H1 (cell line): Measurements from ENCODE around the gene ARHGAP25. TPM values are rescaled to one million over a fixed set of nuclear protein-coding genes. Genes with fewer than 3 reads are reported as not detected.

Experiments used
- CTCF ChIA-PET: fragments of 300-600 bp; sonication (Branson Sonifier 250); formaldehyde crosslinking; loops from one replicate; lab custom pipeline; 2021; ENCODE audit not compliant: partially characterized antibody; lab: Charles Lee
- POLR2A ChIA-PET: fragments of 300-600 bp; sonication (Branson Sonifier 250); formaldehyde crosslinking; loops from one replicate; lab custom pipeline; 2021; ENCODE audit warnings: inconsistent platforms; ENCODE audit not compliant: partially characterized antibody; lab: Charles Lee
- DNase-seq, 2 experiments: peaks; one replicate each; pipeline versions ENCODE4 v3.0.0 to v3.0.0-alpha.2; 2010 to 2022; ENCODE audit warnings: low spot score in 2 of 2, low read depth in 1 of 2, mixed read lengths in 1 of 2
- FAIRE-seq: peaks from 2 replicates; lab custom pipeline; 2011; peaks lifted over from hg19 to GRCh38; lab: Jason Lieb, UNC
- H2AFZ ChIP-seq: 2 replicates; pipeline ENCODE4 v1.8.1; 2012; ENCODE audit warnings: low read length, inconsistent platforms
- H2AK5ac ChIP-seq: 2 replicates; pipeline ENCODE4 v1.6.1; 2013; ENCODE audit warnings: low read depth, low read length
- H2BK120ac ChIP-seq: replicated peaks from 2 replicates; pipeline ENCODE3; 2013; ENCODE audit warnings: low read depth, low read length, inconsistent platforms
- H2BK12ac ChIP-seq: 2 replicates; pipeline ENCODE4 v1.6.1; 2013; ENCODE audit warnings: low read depth, low read length
- H2BK15ac ChIP-seq: 2 replicates; pipeline ENCODE4 v1.6.1; 2013; ENCODE audit warnings: low read length
- H2BK20ac ChIP-seq: 2 replicates; pipeline ENCODE4 v1.6.1; 2013; ENCODE audit warnings: low read length
- H2BK5ac ChIP-seq: 2 replicates; pipeline ENCODE4 v1.6.1; 2013; ENCODE audit warnings: low read depth, low read length
- H3K14ac ChIP-seq: 2 replicates; pipeline ENCODE4 v1.6.1; 2013; ENCODE audit warnings: inconsistent platforms; ENCODE audit not compliant: insufficient read length
- H3K18ac ChIP-seq: 2 replicates; pipeline ENCODE4 v1.6.1; 2013; ENCODE audit warnings: low read length; ENCODE audit errors: extremely low read depth
- H3K23ac ChIP-seq: 2 replicates; pipeline ENCODE4 v1.6.1; 2013; ENCODE audit warnings: inconsistent platforms; ENCODE audit not compliant: insufficient read length
- H3K23me2 ChIP-seq: 2 replicates; pipeline ENCODE4 v1.6.1; 2013; ENCODE audit warnings: low read depth, low read length
- H3K27ac ChIP-seq: 2 replicates; pipeline ENCODE4 v1.6.1; 2011; ENCODE audit warnings: low read depth, low read length, inconsistent platforms
- H3K27me3 ChIP-seq, 4 experiments: replicated peaks in 1 of 4; 1 replicate in 1 of 4; 2 replicates in 3 of 4; pipeline versions ENCODE4 v1.6.1 to v1.8.1; 2011 to 2013; ENCODE audit warnings: low read length in 3 of 4, mild to moderate bottlenecking in 3 of 4, inconsistent platforms in 2 of 4, mixed read lengths in 2 of 4, moderate library complexity in 1 of 4; ENCODE audit not compliant: control insufficient read depth in 3 of 4, insufficient read depth in 3 of 4; ENCODE audit errors: extremely low read depth in 1 of 4
- H3K36me3 ChIP-seq, 4 experiments: 2 replicates each; pipeline versions ENCODE4 v1.6.1 to v1.8.1; 2011 to 2013; ENCODE audit warnings: mild to moderate bottlenecking in 4 of 4, low read length in 3 of 4, moderate library complexity in 2 of 4, control low read depth in 1 of 4, inconsistent platforms in 1 of 4; ENCODE audit not compliant: insufficient read depth in 4 of 4, control insufficient read depth in 2 of 4
- H3K4ac ChIP-seq: replicated peaks from 2 replicates; pipeline ENCODE3; 2013; ENCODE audit warnings: low read length, low read depth, mixed read lengths, inconsistent platforms; ENCODE audit not compliant: insufficient read length
- H3K4me1 ChIP-seq, 4 experiments: replicated peaks in 1 of 4; 1 replicate in 1 of 4; 2 replicates in 3 of 4; pipeline versions ENCODE4 v1.6.1 to v1.8.1; 2011 to 2013; ENCODE audit warnings: low read length in 3 of 4, inconsistent platforms in 2 of 4, mixed read lengths in 1 of 4; ENCODE audit not compliant: insufficient read depth in 4 of 4, control insufficient read depth in 3 of 4
- H3K4me2 ChIP-seq, 2 experiments: 2 replicates each; pipeline versions ENCODE4 v1.6.1 to v1.8.1; 2011 to 2013; ENCODE audit warnings: low read depth in 2 of 2, low read length in 2 of 2, control low read depth in 1 of 2, inconsistent platforms in 1 of 2, mild to moderate bottlenecking in 1 of 2; ENCODE audit not compliant: insufficient read depth in 1 of 2
- H3K4me3 ChIP-seq, 4 experiments: fragments of 200-600, 300-600 bp in 1 of 4; sonication (generic), shearing (Covaris generic), sonication (Bioruptor Twin) in 1 of 4; 2 replicates each; pipeline versions ENCODE4 v1.5.1 to v1.8.1; 2011 to 2016; ENCODE audit warnings: low read length in 4 of 4, low read depth in 3 of 4, control low read depth in 2 of 4, inconsistent platforms in 2 of 4, mild to moderate bottlenecking in 2 of 4, mixed read lengths in 1 of 4, moderate library complexity in 1 of 4; ENCODE audit not compliant: insufficient read depth in 2 of 4; ENCODE audit errors: extremely low read depth in 1 of 4
- H3K56ac ChIP-seq: replicated peaks from 2 replicates; pipeline ENCODE3; 2013; ENCODE audit warnings: low read depth, mild to moderate bottlenecking, mixed read lengths, low read length, inconsistent platforms; ENCODE audit not compliant: insufficient read length
- H3K79me1 ChIP-seq: 2 replicates; pipeline ENCODE4 v1.6.1; 2013; ENCODE audit warnings: low read depth, low read length, control low read depth
- H3K79me2 ChIP-seq, 2 experiments: 2 replicates each; pipeline versions ENCODE4 v1.6.1 to v1.8.1; 2012 to 2013; ENCODE audit warnings: low read length in 2 of 2, mild to moderate bottlenecking in 2 of 2, inconsistent platforms in 1 of 2; ENCODE audit not compliant: insufficient read depth in 2 of 2, control insufficient read depth in 1 of 2
- H3K9ac ChIP-seq, 4 experiments: replicated peaks in 1 of 4; 1 replicate in 1 of 4; 2 replicates in 3 of 4; pipeline versions ENCODE4 v1.6.1 to v1.8.1; 2011 to 2013; ENCODE audit warnings: low read depth in 3 of 4, low read length in 3 of 4, control low read depth in 2 of 4, mild to moderate bottlenecking in 2 of 4, moderate library complexity in 2 of 4, inconsistent platforms in 1 of 4; ENCODE audit errors: extremely low read depth in 1 of 4
- H3K9me3 ChIP-seq, 2 experiments: 2 replicates each; pipeline versions ENCODE4 v1.6.1 to v1.8.1; 2012 to 2013; ENCODE audit warnings: mild to moderate bottlenecking in 2 of 2, moderate library complexity in 2 of 2, control low read depth in 1 of 2, inconsistent platforms in 1 of 2, low read depth in 1 of 2, low read length in 1 of 2, mixed read lengths in 1 of 2; ENCODE audit not compliant: insufficient read depth in 2 of 2
- H4K20me1 ChIP-seq, 2 experiments: replicated peaks in 1 of 2; 2 replicates each; pipeline versions ENCODE3 to v1.8.1; 2011 to 2013; ENCODE audit warnings: inconsistent platforms in 2 of 2, low read length in 2 of 2, mild to moderate bottlenecking in 1 of 2; ENCODE audit not compliant: insufficient read depth in 2 of 2, control insufficient read depth in 1 of 2
- H4K5ac ChIP-seq: 2 replicates; pipeline ENCODE4 v1.6.1; 2013; ENCODE audit warnings: low read length, low read depth, mixed read lengths, inconsistent platforms; ENCODE audit not compliant: insufficient read length
- H4K8ac ChIP-seq: 2 replicates; pipeline ENCODE4 v1.8.0; 2013; ENCODE audit warnings: mild to moderate bottlenecking, moderate library complexity, low read length, inconsistent platforms; ENCODE audit not compliant: insufficient read depth; ENCODE audit errors: extremely low read depth
- H4K91ac ChIP-seq: replicated peaks from 2 replicates; pipeline ENCODE3; 2013; ENCODE audit warnings: low read length, mixed read lengths, inconsistent platforms; ENCODE audit not compliant: insufficient read length
- CREB1 ChIP-seq: IDR thresholded peaks from 2 replicates; pipeline ENCODE4 v1.6.1; 2012; ENCODE audit warnings: inconsistent platforms
- JUN ChIP-seq: IDR thresholded peaks from 2 replicates; pipeline ENCODE4 v1.6.1; 2011; ENCODE audit warnings: low read depth, mild to moderate bottlenecking, improper control_type of control experiment, low read length
- KDM1A ChIP-seq: fragments of 200-600, 300-600 bp; sonication (generic); IDR thresholded peaks from 2 replicates; pipeline ENCODE4 v1.7.1; 2016; ENCODE audit warnings: mild to moderate bottlenecking, low read length, borderline replicate concordance
- POU5F1 ChIP-seq: IDR thresholded peaks from 2 replicates; pipeline ENCODE4 v1.6.1; 2011; ENCODE audit warnings: low read depth, mild to moderate bottlenecking, low read length, moderate library complexity
- polyA plus RNA-seq, 7 experiments: library from polyadenylated mRNA; depleted of rRNA in 3 of 7; stranded (reverse) in 5 of 7; unstranded in 2 of 7; fragments of >200 nt in 5 of 7; fragments of 200-250 nt in 2 of 7; gene quantifications; 1 replicate in 5 of 7; 2 replicates in 1 of 7; 4 replicates in 1 of 7; pipeline versions ENCODE4 v1.2.1 to v1.2.3, GENCODE V29; 2011 to 2013; ENCODE audit warnings: missing spikeins in 2 of 7, mixed read lengths in 2 of 7
- total RNA-seq: library from RNA; stranded (reverse); fragmentation: NEBNext Ultra II Directional; extraction: Animal tissue kit (Norgen Biotek cat#: 25700); gene quantifications from 2 replicates; pipeline ENCODE4 v1.2.1, GENCODE V29; 2021

Gene ARHGAP25
- total and polyA plus RNA-seq, 2 of the 8 experiments (the other 6 are each of a cell fraction or from before 2014, with no cell fraction given), result 1.00 to 1.2 TPM

GRCh38 chr2:68798569-68798968 lies 64.0 kb downstream of the ARHGAP25 start:
- H3K9ac ChIP-seq, result no peak overlapping the region
- H3K56ac ChIP-seq, result no peak overlapping the region
- no peak overlapping the region for H3K27ac ChIP-seq
- H3K79me2 ChIP-seq, result no peaks in the 10 kb centered on the region
- H2BK12ac ChIP-seq, result no peak overlapping the region
- TF ChIP-seq KDM1A (0 out of 2 replicates have a peak, but pooled peaks have one; percentile 44), CREB1 (no peak), POU5F1 (no peak), JUN (no peak)
- no peak overlapping the region for H3K4me2 ChIP-seq
- H3K4ac ChIP-seq, result no peak overlapping the region
- H2BK15ac ChIP-seq, result no peak overlapping the region
- ChIA-PET POLR2A (interaction anchor here (1.2 kb wide), 1 partner anchor 61 kb away, joined by 3 read pairs; no protein-coding TSS in a partner anchor), CTCF (interaction anchor here (1.6 kb wide), 1 partner anchor 11 kb away, joined by 3 read pairs; no protein-coding TSS in a partner anchor)
- H3K4me1 ChIP-seq, result peaks cover 0 to 3% (median 2%) of the 10 kb centered on the region in 4 experiments; a peak in 1 of 7 replicates
- H2AK5ac ChIP-seq, result no peak overlapping the region
- H3K9me3 ChIP-seq, result no peaks in the 10 kb centered on the region
- no peaks in the 10 kb centered on the region for H3K79me1 ChIP-seq
- H3K14ac ChIP-seq, result no peak overlapping the region
- no peaks in the 10 kb centered on the region; the same call in 1 of the 2 replicates for H3K23me2 ChIP-seq
- no peak overlapping the region for H2BK20ac ChIP-seq
- no peak overlapping the region for H2BK5ac ChIP-seq
- H3K27me3 ChIP-seq, result no peaks in the 10 kb centered on the region
- no peak for DNase-seq
- no peak overlapping the region for H2BK120ac ChIP-seq
- H4K5ac ChIP-seq, result no peak overlapping the region
- no peak overlapping the region for H3K23ac ChIP-seq
- no peak overlapping the region for H4K8ac ChIP-seq
- no peak overlapping the region for H3K4me3 ChIP-seq
- no peak overlapping the region for H4K91ac ChIP-seq
- no peak for FAIRE-seq
- no peaks in the 10 kb centered on the region for H4K20me1 ChIP-seq
- no peak overlapping the region for H3K18ac ChIP-seq
- H3K36me3 ChIP-seq, result no peaks in the 10 kb centered on the region
- H2AFZ ChIP-seq, result no peak overlapping the region
